Naive thymus-derived CD4-positive, alpha-beta T cell (primary cell): ENCODE data around the gene MOK. TPM values are rescaled to one million over a fixed set of nuclear protein-coding genes. Genes with fewer than 3 reads are reported as not detected.

ENCODE experiments used
- ATAC-seq: fragments of 150-1000 bp; cut with Tn5 transposase; 2 replicates; pipeline ENCODE4 v1.10.0; 2021; ENCODE audit warnings: mild to moderate bottlenecking, moderate library complexity
- CTCF ChIA-PET: fragments of 350-600 bp; sonication (Branson Sonifier 250); formaldehyde crosslinking; loops from one replicate; lab custom pipeline; 2021; ENCODE audit warnings: antibody characterized with exemption; lab: Charles Lee
- POLR2A ChIA-PET: fragments of 350-600 bp; sonication (Branson Sonifier 250); formaldehyde crosslinking; loops from one replicate; lab custom pipeline; 2021; ENCODE audit warnings: antibody characterized with exemption, inconsistent platforms; lab: Charles Lee
- DNase-seq, 9 donors: peaks; one replicate each; pipeline versions ENCODE4 v3.0.0 to v3.0.0-alpha.2; 2020 to 2022; ENCODE audit warnings: mixed read lengths in 1 of 9
- H3K27ac ChIP-seq: one replicate; pipeline ENCODE4 v1.7.0; 2013; ENCODE audit warnings: mild to moderate bottlenecking, low read depth, low read length, moderate library complexity
- H3K27me3 ChIP-seq, 2 donors: one replicate each; pipeline ENCODE4 v1.7.0; 2013; ENCODE audit warnings: low read length in 2 of 2, mild to moderate bottlenecking in 2 of 2, moderate library complexity in 2 of 2; ENCODE audit not compliant: control insufficient read depth in 2 of 2, insufficient read depth in 2 of 2
- H3K36me3 ChIP-seq, 3 experiments: 1 replicate in 2 of 3; 2 replicates in 1 of 3; pipeline ENCODE4 v1.7.0; 2013; ENCODE audit warnings: low read length in 3 of 3, mild to moderate bottlenecking in 3 of 3, moderate library complexity in 1 of 3; ENCODE audit not compliant: insufficient read depth in 3 of 3, control insufficient read depth in 2 of 3
- H3K4me1 ChIP-seq, 2 donors: one replicate each; pipeline ENCODE4 v1.7.0; 2013; ENCODE audit warnings: low read length in 2 of 2, mild to moderate bottlenecking in 2 of 2, moderate library complexity in 1 of 2; ENCODE audit not compliant: control insufficient read depth in 2 of 2, insufficient read depth in 2 of 2
- H3K4me3 ChIP-seq: 2 replicates; pipeline ENCODE4 v1.7.0; 2013; ENCODE audit warnings: mild to moderate bottlenecking, low read length
- H3K9me3 ChIP-seq, 3 experiments: 1 replicate in 2 of 3; 2 replicates in 1 of 3; pipeline ENCODE4 v1.7.0; 2013; ENCODE audit warnings: low read length in 3 of 3; ENCODE audit not compliant: control insufficient read depth in 2 of 3
- H3K27ac Mint-ChIP-seq, 9 donors: one replicate each; pipeline ENCODE4 v1.8.0; 2020 to 2022; ENCODE audit warnings: mixed read lengths in 9 of 9, mild to moderate bottlenecking in 8 of 9, moderate library complexity in 5 of 9, inconsistent platforms in 2 of 9
- H3K27me3 Mint-ChIP-seq, 5 donors: one replicate each; pipeline ENCODE4 v1.8.0; 2021 to 2022; ENCODE audit warnings: mixed read lengths in 5 of 5, mild to moderate bottlenecking in 1 of 5
- H3K36me3 Mint-ChIP-seq, 5 donors: one replicate each; pipeline ENCODE4 v1.8.0; 2020 to 2022; ENCODE audit warnings: mixed read lengths in 5 of 5, mild to moderate bottlenecking in 3 of 5, inconsistent platforms in 1 of 5
- H3K4me1 Mint-ChIP-seq, 7 donors: one replicate each; pipeline ENCODE4 v1.8.0; 2020 to 2022; ENCODE audit warnings: mixed read lengths in 7 of 7, mild to moderate bottlenecking in 3 of 7, inconsistent platforms in 1 of 7
- H3K4me3 Mint-ChIP-seq, 10 donors: one replicate each; pipeline ENCODE4 v1.8.0; 2020 to 2022; ENCODE audit warnings: mild to moderate bottlenecking in 10 of 10, mixed read lengths in 10 of 10, moderate library complexity in 6 of 10, inconsistent platforms in 2 of 10
- H3K9me3 Mint-ChIP-seq, 11 donors: one replicate each; pipeline ENCODE4 v1.8.0; 2020 to 2022; ENCODE audit warnings: mixed read lengths in 11 of 11, mild to moderate bottlenecking in 4 of 11, inconsistent platforms in 1 of 11, moderate library complexity in 1 of 11
- intact Hi-C, 2 donors: fragments of 100-400 bp; cut with micrococcal nuclease; formaldehyde crosslinking; loops; one replicate each; pipeline ENCODE4 v1.15.1; 2023
- polyA plus RNA-seq, 2 donors: library from polyadenylated mRNA; unstranded; fragments of 300-500 nt; fragmentation: Illumina TruSeq; gene quantifications; one replicate each; pipeline ENCODE4 v1.2.3, GENCODE V29; 2021
- total RNA-seq, 6 experiments: library from RNA in 5 of 6; stranded (reverse) in 5 of 6; gene quantifications; 1 replicate in 5 of 6; 2 replicates in 1 of 6; pipeline ENCODE4 v1.2.3 and lab custom pipeline; 2021 to 2026

The MOK gene
- total and polyA plus RNA-seq, 7 experiments from 2014 or later = 1.3 to 3.5 (median 1.9) TPM

GRCh38 chr14:102277874-102278630 is 26.9 kb downstream of the MOK start:
- Histone ChIP-seq H3K27me3 (no peaks in the 10 kb centered on the region), H3K4me3 (no peak overlapping the region), H3K27ac (no peak overlapping the region), H3K4me1 (no peaks in the 10 kb centered on the region), H3K9me3 (no peaks in the 10 kb centered on the region), H3K36me3 (no peaks in the 10 kb centered on the region)
- no peak overlapping the region for H3K27ac Mint-ChIP-seq
- no peak overlapping the region for H3K4me3 Mint-ChIP-seq
- no peak for ATAC-seq
- no peaks in the 10 kb centered on the region for H3K4me1 Mint-ChIP-seq
- no peaks in the 10 kb centered on the region for H3K36me3 Mint-ChIP-seq
- H3K9me3 Mint-ChIP-seq = no peaks in the 10 kb centered on the region
- POLR2A ChIA-PET = no interaction called here
- DNase-seq = no peak
- no peaks in the 10 kb centered on the region for H3K27me3 Mint-ChIP-seq
- intact Hi-C loops = no loop called here
- CTCF ChIA-PET = no interaction called here

- H3K27me3 ChIP-seq = no peaks in the 10 kb centered on the region
- no peaks in the 10 kb centered on the region for H3K9me3 ChIP-seq
- Mint-ChIP-seq H3K36me3 (no peaks in the 10 kb centered on the region), H3K9me3 (no peaks in the 10 kb centered on the region), H3K27me3 (no peaks in the 10 kb centered on the region), H3K4me3 (no peak overlapping the region), H3K4me1 (no peaks in the 10 kb centered on the region), H3K27ac (no peak overlapping the region)
- no peak overlapping the region for H3K4me3 ChIP-seq
- intact Hi-C loops = no loop called here
- ChIA-PET CTCF (no interaction called here), POLR2A (no interaction called here)
- H3K4me1 ChIP-seq = no peaks in the 10 kb centered on the region
- H3K36me3 ChIP-seq = no peaks in the 10 kb centered on the region
- DNase-seq (no peak), ATAC-seq (no peak)
- H3K27ac ChIP-seq = no peak overlapping the region
These were observed 29.1 kb downstream of the MOK start for GRCh38 chr14:102275866-102276265.

- DNase-seq (no peak), ATAC-seq (no peak)
- Mint-ChIP-seq H3K9me3 (no peaks in the 10 kb centered on the region), H3K4me3 (no peak overlapping the region), H3K4me1 (no peaks in the 10 kb centered on the region), H3K36me3 (no peaks in the 10 kb centered on the region), H3K27ac (no peak overlapping the region), H3K27me3 (peaks cover 0 to 7% (median 0%) of the 10 kb centered on the region in 5 donors)
- intact Hi-C loops = no loop called here
- CTCF ChIA-PET = no interaction called here
- POLR2A ChIA-PET = no interaction called here
- Histone ChIP-seq H3K27me3 (no peaks in the 10 kb centered on the region), H3K9me3 (no peaks in the 10 kb centered on the region), H3K4me1 (no peaks in the 10 kb centered on the region), H3K36me3 (no peaks in the 10 kb centered on the region), H3K4me3 (no peak overlapping the region), H3K27ac (no peak overlapping the region)
These were observed 32.6 kb downstream of the MOK start for GRCh38 chr14:102272392-102272791.

- intact Hi-C loops = loop anchor here in 1 of 2 donors (1.0 kb wide), 1 partner anchor 20 kb away; no protein-coding TSS in a partner anchor
- Mint-ChIP-seq H3K36me3 (no peaks in the 10 kb centered on the region), H3K4me1 (no peaks in the 10 kb centered on the region), H3K4me3 (no peak overlapping the region), H3K27me3 (peaks cover 0 to 10% (median 0%) of the 10 kb centered on the region in 5 donors), H3K9me3 (no peaks in the 10 kb centered on the region), H3K27ac (no peak overlapping the region)
- no peaks in the 10 kb centered on the region for H3K27me3 ChIP-seq
- H3K27ac ChIP-seq = no peak overlapping the region
- H3K4me1 ChIP-seq = no peaks in the 10 kb centered on the region
- no peak for ATAC-seq
- no peaks in the 10 kb centered on the region for H3K36me3 ChIP-seq
- no peak for DNase-seq
- no peaks in the 10 kb centered on the region for H3K9me3 ChIP-seq
- POLR2A ChIA-PET = no interaction called here
- no peak overlapping the region for H3K4me3 ChIP-seq
- CTCF ChIA-PET = no interaction called here
These were observed 40.2 kb downstream of the MOK start for GRCh38 chr14:102264775-102265174.

- ChIA-PET CTCF (no interaction called here), POLR2A (no interaction called here)
- no peak for DNase-seq
- no peak overlapping the region for H3K27ac ChIP-seq
- ATAC-seq = no peak
- H3K27me3 Mint-ChIP-seq = peaks cover 0 to 10% (median 0%) of the 10 kb centered on the region in 5 donors
- H3K4me3 Mint-ChIP-seq = no peak overlapping the region
- H3K4me1 ChIP-seq = no peaks in the 10 kb centered on the region
- no peaks in the 10 kb centered on the region for H3K36me3 ChIP-seq
- H3K4me1 Mint-ChIP-seq = no peaks in the 10 kb centered on the region
- no peaks in the 10 kb centered on the region for H3K27me3 ChIP-seq
- no peak overlapping the region for H3K27ac Mint-ChIP-seq
- H3K36me3 Mint-ChIP-seq = no peaks in the 10 kb centered on the region
- no peaks in the 10 kb centered on the region for H3K9me3 ChIP-seq
- intact Hi-C loops = no loop called here
- H3K9me3 Mint-ChIP-seq = no peaks in the 10 kb centered on the region
- H3K4me3 ChIP-seq = no peak overlapping the region
These were observed 40.6 kb downstream of the MOK start for GRCh38 chr14:102264355-102264754.

GRCh38 chr14:102262929-102263462 is 42.0 kb downstream of the MOK start:
- Histone ChIP-seq H3K36me3 (no peaks in the 10 kb centered on the region), H3K4me1 (no peaks in the 10 kb centered on the region), H3K9me3 (no peaks in the 10 kb centered on the region), H3K27me3 (no peaks in the 10 kb centered on the region), H3K4me3 (no peak overlapping the region), H3K27ac (no peak overlapping the region)
- DNase-seq (no peak), ATAC-seq (no peak)
- ChIA-PET POLR2A (interaction anchor here (0.7 kb wide), 1 partner anchor 29 kb away, joined by 3 read pairs; no protein-coding TSS in a partner anchor), CTCF (no interaction called here)
- Mint-ChIP-seq H3K4me1 (no peaks in the 10 kb centered on the region), H3K4me3 (no peak overlapping the region), H3K27me3 (peaks cover 0 to 7% (median 0%) of the 10 kb centered on the region in 5 donors), H3K36me3 (no peaks in the 10 kb centered on the region), H3K9me3 (no peaks in the 10 kb centered on the region), H3K27ac (no peak overlapping the region)
- intact Hi-C loops = no loop called here

- Mint-ChIP-seq H3K27me3 (peaks cover 0 to 6% (median 0%) of the 10 kb centered on the region in 5 donors), H3K4me3 (no peak overlapping the region), H3K9me3 (no peaks in the 10 kb centered on the region), H3K36me3 (no peaks in the 10 kb centered on the region), H3K4me1 (no peaks in the 10 kb centered on the region), H3K27ac (no peak overlapping the region)
- Histone ChIP-seq H3K4me1 (no peaks in the 10 kb centered on the region), H3K9me3 (no peaks in the 10 kb centered on the region), H3K27me3 (no peaks in the 10 kb centered on the region), H3K27ac (no peak overlapping the region), H3K36me3 (no peaks in the 10 kb centered on the region), H3K4me3 (no peak overlapping the region)
- ChIA-PET POLR2A (no interaction called here), CTCF (no interaction called here)
- intact Hi-C loops = no loop called here
- ATAC-seq (no peak), DNase-seq (no peak)
These were observed 46.8 kb downstream of the MOK start for GRCh38 chr14:102258136-102258535.
